Globus pallidus (tissue), 1 donor: ENCODE measurements around the gene ABHD2.
"Not testable (repeated sequence)": the region's sequence is repeated elsewhere in the genome, so short reads cannot be mapped to it uniquely, and the experiment has no call there.

Experiments
- DNase-seq: peaks from one replicate; pipeline ENCODE4 v3.0.0-alpha.2; 2015; ENCODE audit warnings: low spot score

Gene ABHD2

DNA sequence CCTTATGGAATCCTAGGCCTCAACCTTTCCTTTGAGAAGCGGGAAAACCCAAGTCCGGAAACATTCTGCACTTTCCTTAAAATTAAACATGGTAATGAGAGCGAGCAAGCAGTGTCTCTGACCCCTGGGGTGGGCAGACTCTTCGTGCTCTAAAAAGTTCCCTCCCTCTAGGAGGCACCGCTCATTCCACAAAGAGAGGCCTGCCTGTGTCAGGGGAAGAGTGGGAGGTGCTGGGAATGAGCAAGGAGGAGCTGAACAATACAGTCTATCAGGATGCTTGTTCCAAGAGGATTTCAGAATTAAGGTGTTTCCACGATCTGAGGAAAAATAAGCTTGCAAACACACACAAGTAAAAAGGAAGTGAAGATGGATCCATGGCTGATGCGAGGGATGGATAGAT is 139.2 kb downstream of the ABHD2 start:
- DNase-seq = no peak

DNA sequence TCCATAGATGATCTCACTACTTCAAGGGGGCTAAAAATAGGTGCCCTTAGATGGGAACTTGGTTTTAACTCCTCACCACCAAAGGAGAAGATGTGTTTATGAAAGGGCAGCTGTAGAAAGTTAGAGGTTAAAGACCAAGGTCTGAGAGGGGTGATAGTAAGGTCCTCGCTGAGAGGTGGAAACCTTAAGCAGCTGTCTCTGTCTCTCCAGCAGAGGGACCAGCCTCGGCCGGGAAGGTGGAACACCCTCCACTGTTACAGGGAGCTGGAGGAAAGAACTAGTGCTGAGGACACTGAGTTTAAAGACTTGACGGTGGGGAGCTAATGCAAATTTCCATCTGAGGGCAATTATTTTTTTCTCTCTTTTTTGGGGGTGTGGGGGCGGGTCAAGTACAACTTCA is 142.0 kb downstream of the ABHD2 start:
- no peak for DNase-seq

DNA sequence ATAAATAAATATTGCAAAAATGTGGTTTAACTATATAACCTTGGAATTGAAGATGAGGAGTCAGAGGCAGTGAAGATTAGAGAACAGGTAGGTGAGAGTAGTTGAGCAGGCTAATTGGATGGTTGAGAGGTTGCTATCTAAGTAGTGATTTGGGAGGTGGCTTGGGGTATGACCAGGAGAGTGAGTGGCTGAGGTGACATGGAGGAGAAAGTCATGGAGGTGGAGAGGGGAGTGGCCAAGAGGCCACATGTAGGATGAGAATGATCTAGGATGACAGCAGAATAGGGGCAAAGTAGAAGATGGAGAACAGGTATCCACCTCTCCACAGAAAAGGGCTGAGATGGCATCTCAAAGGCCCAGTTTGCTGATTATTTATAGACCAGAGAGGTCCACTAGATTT is 143.6 kb downstream of the ABHD2 start:
- no peak for DNase-seq

DNA sequence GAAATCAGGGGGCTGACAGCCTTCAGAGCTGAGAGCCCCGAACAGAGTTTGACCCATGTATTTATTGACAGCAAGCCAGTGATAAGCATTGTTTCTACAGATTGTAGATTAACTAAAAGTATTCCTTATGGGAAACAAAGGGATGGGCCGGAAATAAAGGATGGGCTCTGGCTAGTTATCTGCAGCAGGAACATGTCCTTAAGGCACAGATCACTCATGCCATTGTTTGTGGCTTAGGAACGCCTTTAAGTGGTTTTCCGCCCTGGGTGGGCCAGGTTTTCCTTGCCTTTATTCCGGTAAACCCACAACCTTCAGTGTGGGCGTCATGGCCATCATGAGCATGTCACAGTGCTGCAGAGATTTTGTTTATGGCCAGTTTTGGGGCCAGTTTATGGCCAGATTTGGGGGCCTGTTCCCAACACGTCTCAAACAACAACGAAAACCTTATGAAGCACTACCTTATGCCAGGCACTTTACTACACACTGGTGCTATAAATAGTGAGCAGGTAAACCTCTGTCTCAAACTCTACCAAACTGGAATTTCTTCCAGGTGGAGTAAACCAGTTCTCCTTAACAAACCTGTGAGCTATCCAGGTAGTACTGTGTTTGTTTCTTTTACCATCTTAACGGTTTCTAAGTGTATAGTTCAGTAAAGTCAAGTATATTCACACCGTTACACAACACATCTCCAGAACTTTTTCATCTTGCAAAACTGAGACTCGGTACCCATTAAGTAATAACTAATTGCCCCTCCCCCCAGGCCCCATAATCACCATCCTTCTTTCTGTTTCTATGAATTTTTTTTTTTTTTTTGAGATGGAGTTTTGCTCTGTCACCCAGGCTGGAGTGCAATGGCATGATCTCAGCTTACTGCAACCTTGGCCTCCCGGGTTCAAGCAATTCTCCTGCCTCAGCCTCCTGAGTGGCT is 151.9 kb downstream of the ABHD2 start:
- DNase-seq = not testable (repeated sequence)

DNA sequence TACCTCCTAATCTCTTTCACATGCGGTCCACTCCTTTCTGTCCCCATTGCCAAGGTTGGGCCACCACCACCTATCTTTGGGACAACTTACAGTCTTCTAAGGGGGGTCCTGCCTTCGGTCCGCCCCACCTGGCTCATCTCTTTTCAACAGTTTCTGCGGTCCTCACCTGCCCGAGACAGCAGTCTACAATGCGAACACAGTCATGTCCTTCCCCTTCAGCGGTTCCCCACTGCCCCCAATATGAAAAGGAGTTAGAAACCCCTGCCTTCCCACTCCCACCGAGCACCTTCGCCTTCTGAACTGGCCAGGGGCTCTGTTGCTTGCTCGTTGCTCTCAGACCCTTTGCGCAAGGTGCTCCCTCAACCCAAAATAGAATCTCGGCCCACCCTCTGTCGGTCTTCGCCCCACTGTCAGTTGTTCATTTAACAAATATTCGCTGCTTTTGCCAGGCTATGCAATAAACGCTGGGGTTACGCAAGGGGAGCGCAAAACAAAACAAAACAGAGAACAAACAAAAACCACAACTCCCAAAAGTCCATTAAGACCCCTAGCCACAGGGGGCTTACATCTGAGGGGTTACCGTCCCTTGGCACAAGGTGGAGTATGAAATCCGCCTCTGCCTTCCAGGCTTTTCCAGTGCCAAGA is 154.9 kb downstream of the ABHD2 start:
- DNase-seq = no peak

DNA sequence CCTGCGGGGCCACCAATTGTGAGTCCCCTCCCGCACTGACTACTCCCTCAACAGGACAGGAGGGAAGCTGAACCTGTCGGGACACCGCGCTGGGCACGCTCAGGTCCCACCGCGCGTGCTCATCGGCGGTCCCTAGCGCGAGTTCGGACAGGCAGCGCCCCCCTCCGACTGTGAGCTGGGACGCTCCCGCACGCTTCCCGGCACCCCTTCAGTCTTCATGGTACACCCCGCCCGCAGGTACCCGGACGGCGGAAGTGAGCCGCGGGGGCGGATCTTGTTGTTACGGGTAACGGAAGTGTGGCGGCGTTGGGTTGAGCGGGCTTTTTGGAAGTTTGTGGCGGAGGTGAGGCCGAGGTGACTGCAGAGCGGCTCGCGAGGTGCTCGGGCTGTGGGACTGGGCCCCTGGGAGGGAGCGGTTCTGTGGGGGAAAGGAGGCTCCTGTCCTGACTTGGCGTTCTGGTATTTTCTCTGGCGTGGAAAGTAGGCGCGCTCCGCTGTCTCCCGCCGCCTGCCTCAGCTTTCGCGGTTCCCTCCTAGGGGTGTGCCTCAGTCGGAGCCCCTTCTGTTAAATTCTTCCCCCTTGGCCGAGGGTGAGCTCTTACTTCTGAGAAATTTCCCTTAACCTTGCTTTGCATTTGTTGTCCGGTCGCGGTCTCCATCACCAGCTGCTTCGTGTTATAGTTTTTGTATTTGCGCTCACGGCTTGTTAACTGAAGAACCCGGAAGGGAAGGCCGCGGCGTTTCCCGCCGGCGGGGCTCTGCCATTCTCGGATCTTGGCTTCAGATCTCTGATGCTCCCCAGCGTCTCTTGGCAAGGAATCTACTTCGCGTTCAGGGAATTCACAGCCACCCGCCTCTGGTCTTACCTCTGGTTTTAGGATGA is 155.7 kb downstream of the ABHD2 start, which contains the start of gene FANCI:
Gene FANCI (plus strand): TSS at position 289 of the 883 bp plus-strand sequence. CDS start 3,669 bp downstream, outside the sequence.
- DNase-seq = peak; percentile 88

DNA sequence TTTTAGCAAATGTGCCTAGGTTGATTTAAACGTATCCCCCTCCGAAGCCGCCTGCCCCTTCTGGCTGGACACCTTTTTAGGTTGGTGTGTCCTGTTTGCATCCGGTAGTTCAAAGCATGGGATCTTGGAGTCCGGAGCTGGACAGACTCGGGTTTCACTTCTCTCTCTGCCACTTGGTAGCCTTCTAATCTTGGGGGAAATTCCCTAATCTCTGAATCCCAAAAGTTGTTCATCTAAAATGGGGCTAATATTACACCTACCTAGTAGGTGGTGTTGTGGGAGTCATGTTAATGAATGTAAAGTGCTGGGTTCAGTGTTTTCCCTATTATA is 156.3 kb downstream of the ABHD2 start:
- DNase-seq = no peak

DNA sequence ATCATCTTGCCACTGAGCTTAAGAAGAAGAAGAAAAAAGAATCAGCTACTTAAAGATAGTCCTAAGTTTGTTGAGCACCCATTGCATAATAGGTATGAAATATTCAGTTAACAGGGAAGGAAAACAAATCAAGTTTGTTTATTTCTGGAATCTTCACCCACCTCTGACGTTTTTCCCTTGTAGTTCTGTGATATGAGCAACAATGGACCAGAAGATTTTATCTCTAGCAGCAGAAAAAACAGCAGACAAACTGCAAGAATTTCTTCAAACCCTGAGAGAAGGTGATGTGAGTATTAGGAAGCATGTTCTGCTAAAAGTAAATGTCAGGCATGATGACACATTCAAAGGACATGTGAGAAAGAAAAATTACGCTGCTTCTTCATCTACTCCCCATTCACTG is 159.2 kb downstream of the ABHD2 start:
- no peak for DNase-seq

DNA sequence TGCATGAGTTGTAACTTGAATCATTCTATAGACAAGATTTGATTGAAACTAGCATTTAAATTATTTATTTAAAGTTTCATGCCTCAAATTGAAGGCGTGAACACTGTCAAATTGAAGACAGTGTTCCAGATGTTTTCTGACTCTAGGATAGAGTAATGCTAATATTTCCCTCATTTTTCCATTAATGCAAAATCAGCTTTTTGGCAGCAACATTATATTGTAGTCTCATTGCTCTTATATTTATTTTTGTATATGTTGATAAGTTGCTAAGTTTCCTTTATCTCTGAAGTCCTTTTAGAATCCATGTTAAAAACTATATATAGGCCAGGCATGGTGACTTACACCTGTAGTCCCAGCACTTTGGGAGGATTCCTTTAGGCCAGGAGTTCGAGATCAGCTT is 160.3 kb downstream of the ABHD2 start:
- no peak for DNase-seq

DNA sequence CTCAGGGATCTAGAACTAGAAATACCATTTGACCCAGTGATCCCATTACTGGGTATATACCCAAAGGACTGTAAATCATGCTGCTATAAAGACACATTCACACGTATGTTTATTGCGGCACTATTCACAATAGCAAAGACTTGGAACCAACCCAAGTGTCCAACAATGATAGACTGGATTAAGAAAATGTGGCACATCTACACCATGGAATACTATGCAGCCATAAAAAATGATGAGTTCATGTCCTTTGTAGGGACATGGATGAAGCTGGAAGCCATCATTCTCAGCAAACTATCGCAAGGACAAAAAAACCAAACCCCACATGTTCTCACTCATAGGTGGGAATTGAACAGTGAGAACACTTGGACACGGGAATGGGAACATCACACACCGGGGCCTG is 161.9 kb downstream of the ABHD2 start:
- DNase-seq = not testable (repeated sequence)
